Spleen (tissue), 11 donors: ENCODE results near the gene QRFP. TPM values are rescaled to one million over a fixed set of nuclear protein-coding genes. Genes with fewer than 3 reads are reported as not detected.
A peak's percentile ranks its signal among the peaks of the same experiment; 100 is the strongest.

Source experiments
- DNase-seq: peaks from one replicate; pipeline ENCODE4 v3.0.0-alpha.2; 2020
- H3K27ac ChIP-seq, 8 donors: fragments of 200-600 bp; sonication (generic) in 7 of 8; 1 replicate in 4 of 8; 2 replicates in 4 of 8; pipeline versions ENCODE4 v1.5.0 to v1.8.0; 2016 to 2021; ENCODE audit warnings: inconsistent platforms in 4 of 8, mild to moderate bottlenecking in 4 of 8, moderate library complexity in 1 of 8
- H3K27me3 ChIP-seq, 7 donors: fragments of 200-600 bp; sonication (generic) in 6 of 7; replicated peaks in 1 of 7; 1 replicate in 4 of 7; 2 replicates in 3 of 7; pipeline versions ENCODE4 v1.5.0 to v1.8.0; 2016 to 2021; ENCODE audit warnings: inconsistent platforms in 3 of 7, mild to moderate bottlenecking in 1 of 7
- H3K36me3 ChIP-seq, 6 donors: fragments of 200-600 bp; sonication (generic) in 5 of 6; 1 replicate in 4 of 6; 2 replicates in 2 of 6; pipeline versions ENCODE4 v1.5.0 to v1.8.0; 2016 to 2021; ENCODE audit warnings: inconsistent platforms in 2 of 6
- H3K4me1 ChIP-seq, 6 donors: fragments of 200-600 bp; sonication (generic) in 5 of 6; 1 replicate in 3 of 6; 2 replicates in 3 of 6; pipeline versions ENCODE4 v1.5.0 to v1.8.0; 2016 to 2021; ENCODE audit warnings: inconsistent platforms in 3 of 6
- H3K4me3 ChIP-seq, 8 donors: fragments of 200-600 bp; sonication (generic) in 7 of 8; 1 replicate in 4 of 8; 2 replicates in 4 of 8; pipeline versions ENCODE4 v1.5.0 to v1.8.0; 2016 to 2021; ENCODE audit warnings: inconsistent platforms in 4 of 8, mild to moderate bottlenecking in 4 of 8, moderate library complexity in 2 of 8
- H3K9me3 ChIP-seq, 8 donors: fragments of 200-600 bp; sonication (generic) in 7 of 8; 1 replicate in 4 of 8; 2 replicates in 4 of 8; pipeline versions ENCODE4 v1.5.0 to v1.8.0; 2016 to 2021; ENCODE audit warnings: inconsistent platforms in 4 of 8
- CTCF ChIP-seq, 11 experiments: fragments of 200-600 bp in 7 of 11; fragments of 450-650 bp in 4 of 11; sonication (generic) in 4 of 11; IDR thresholded peaks in 8 of 11; conservative IDR thresholded peaks in 3 of 11; 1 replicate in 7 of 11; 2 replicates in 4 of 11; pipeline versions ENCODE4 v1.4.0 to v1.8.0; 2016 to 2021; ENCODE audit warnings: antibody characterized with exemption in 11 of 11, inconsistent platforms in 4 of 11, mild to moderate bottlenecking in 1 of 11
- POLR2A ChIP-seq, 3 donors: fragments of 450-650 bp; IDR thresholded peaks; one replicate each; pipeline ENCODE4 v1.5.1; 2017; ENCODE audit warnings: antibody characterized with exemption in 3 of 3, mild to moderate bottlenecking in 1 of 3
- POLR2AphosphoS5 ChIP-seq, 3 donors: sonication (generic); formaldehyde crosslinking; IDR thresholded peaks; one replicate each; pipeline ENCODE4 v1.5.1; 2017; ENCODE audit warnings: antibody characterized with exemption in 3 of 3
- WGBS, 5 donors: extraction: QIAGEN DNeasy Blood & Tissue Kit in 3 of 5; methylation state at CpG; one replicate each; pipeline versions ENCODE4 v1.1.5 to v1.1.7; 2013 to 2018; 5-methylcytosine and 5-hydroxymethylcytosine counted together
- intact Hi-C: fragments of 100-400 bp; cut with DNase I; formaldehyde crosslinking; loops from one replicate; pipeline ENCODE4 v1.15.0; 2023; ENCODE audit warnings: low total_unique reads
- polyA plus RNA-seq, 3 donors: library from polyadenylated mRNA; stranded (reverse); fragments of 200-250 nt; gene quantifications; one replicate each; pipeline ENCODE4 v1.2.1, GENCODE V29; 2013
- total RNA-seq, 7 donors: library from RNA; depleted of rRNA in 3 of 7; stranded (reverse); fragments of >200 nt in 3 of 7; fragmentation: NEBNext Ultra II Directional in 4 of 7; extraction: Animal tissue kit (Norgen Biotek cat#: 25700) in 4 of 7; gene quantifications; one replicate each; pipeline versions ENCODE4 v1.1.0 to v1.2.1, GENCODE V29; 2016 to 2021
- donor health status: healthy with polysubstance abuse.
- donor health status: DM: no; HTN: no; CAD: no; lungs with moderate emphysema.
- donor health status: DM: no; HTN: no; CAD: no.
- donor health status: Bipolar disorder and iron deficiency.
- donor health status: healthy.
- donor health status: DM: no; HTN: no; CAD: no.
- donor health status: DM: yes; HTN: yes; CAD: no.

QRFP gene
- total and polyA plus RNA-seq, 10 donors: 0.13 to 0.16 TPM; not detected in 8

- WGBS, 5 donors: 61 to 65% (median 63%) methylated on average over 20 of the region's 20 CpGs
- H3K4me3 ChIP-seq: no peak overlapping the region
- TF ChIP-seq POLR2AphosphoS5 (IDR thresholded peaks at IDR 0.05) (peak in 1 of 3 donors; percentile 40), POLR2A (IDR thresholded peaks at IDR 0.05) (no peak)
- peaks cover 0 to 80% (median 43%) of the 10 kb centered on the region in 7 donors for H3K27me3 ChIP-seq
- peaks cover 0 to 23% (median 4%) of the 10 kb centered on the region in 6 donors for H3K4me1 ChIP-seq
- no peaks in the 10 kb centered on the region for H3K9me3 ChIP-seq
- no peak for DNase-seq
- intact Hi-C loops: no loop called here
- H3K27ac ChIP-seq: no peak overlapping the region
- no peaks in the 10 kb centered on the region for H3K36me3 ChIP-seq
These were observed 35.1 kb upstream of the QRFP start for GRCh38 chr9:130931508-130932254.

- H3K36me3 ChIP-seq: no peaks in the 10 kb centered on the region
- H3K27ac ChIP-seq: no peak overlapping the region
- H3K4me1 ChIP-seq: peaks cover 0 to 15% (median 4%) of the 10 kb centered on the region in 6 donors
- intact Hi-C loops: no loop called here
- no peak for TF ChIP-seq CTCF (IDR thresholded peaks at IDR 0.05 in 8 of 11, conservative IDR thresholded peaks at IDR 0.05 in 3 of 11)
- TF ChIP-seq POLR2AphosphoS5 (IDR thresholded peaks at IDR 0.05): no peak
- no peak for TF ChIP-seq POLR2A (IDR thresholded peaks at IDR 0.05)
- H3K27me3 ChIP-seq: peaks cover 0 to 73% (median 35%) of the 10 kb centered on the region in 7 donors
- H3K9me3 ChIP-seq: no peaks in the 10 kb centered on the region
- 82 to 91% (median 87%) methylated on average over 15 of the region's 15 CpGs for WGBS, 5 donors
- no peak for DNase-seq
- no peak overlapping the region for H3K4me3 ChIP-seq
These were observed 34.3 kb upstream of the QRFP start for GRCh38 chr9:130930804-130931349.

GRCh38 chr9:130930132-130930803 is 33.7 kb upstream of the QRFP start:
- 83 to 87% (median 85%) methylated on average over 23 of the region's 23 CpGs for WGBS, 5 donors

GRCh38 chr9:130929571-130930038 is 33.0 kb upstream of the QRFP start:
- no peak overlapping the region for H3K4me3 ChIP-seq
- H3K27me3 ChIP-seq: peaks cover 0 to 73% (median 31%) of the 10 kb centered on the region in 7 donors
- H3K4me1 ChIP-seq: peaks cover 0 to 9% (median 0%) of the 10 kb centered on the region in 6 donors
- no peak overlapping the region for H3K27ac ChIP-seq
- H3K9me3 ChIP-seq: no peaks in the 10 kb centered on the region
- WGBS, 5 donors: 74 to 92% (median 87%) methylated on average over 5 to 36 of the region's 36 CpGs
- H3K36me3 ChIP-seq: no peaks in the 10 kb centered on the region
- intact Hi-C loops: no loop called here
- no peak for DNase-seq
- TF ChIP-seq POLR2AphosphoS5 (IDR thresholded peaks at IDR 0.05) (no peak), POLR2A (IDR thresholded peaks at IDR 0.05) (no peak), CTCF (IDR thresholded peaks at IDR 0.05 in 8 of 11, conservative IDR thresholded peaks at IDR 0.05 in 3 of 11) (no peak)

More at GRCh38 chr9:130930132-130930803, 33.7 kb upstream of the QRFP start:
- TF ChIP-seq CTCF (IDR thresholded peaks at IDR 0.05 in 8 of 11, conservative IDR thresholded peaks at IDR 0.05 in 3 of 11): no peak
- no peaks in the 10 kb centered on the region for H3K36me3 ChIP-seq
- H3K4me3 ChIP-seq: no peak overlapping the region
- no peak overlapping the region for H3K27ac ChIP-seq
- no peak for DNase-seq
- no peaks in the 10 kb centered on the region for H3K9me3 ChIP-seq
- H3K4me1 ChIP-seq: peaks cover 0 to 11% (median under 1%) of the 10 kb centered on the region in 6 donors
- intact Hi-C loops: no loop called here
- H3K27me3 ChIP-seq: peaks cover 0 to 73% (median 29%) of the 10 kb centered on the region in 7 donors
